Measurements from ENCODE around the gene TMEM204. TPM values are rescaled to one million over a fixed set of nuclear protein-coding genes. Genes with fewer than 3 reads are reported as not detected.

TMEM204 gene
- total RNA-seq, 1 donor from 2014 or later: 27.1 TPM

GRCh38 chr16:1550696-1551095 is 17.2 kb downstream of the TMEM204 start:
- TF ChIP-seq CTCF (IDR thresholded peaks at IDR 0.05; ENCODE audit: borderline replicate concordance): no peak
- Histone ChIP-seq H3K9me3 (replicated peaks) (no peaks in the 10 kb centered on the region), H3K36me3 (peaks cover 48% of the 10 kb centered on the region), H3K4me1 (peaks cover 87% of the 10 kb centered on the region), H3K27me3 (ENCODE audit: low read depth) (no peaks in the 10 kb centered on the region), H3K27ac (replicated peaks) (peak overlapping the region; percentile 98), H3K4me3 (peak overlapping the region; percentile 12)
- no peak for DNase-seq
- intact Hi-C loops (cut with micrococcal nuclease): no loop called here

- intact Hi-C loops (cut with micrococcal nuclease): no loop called here
- peaks cover 82% of the 10 kb centered on the region for H3K4me1 ChIP-seq
- DNase-seq: no peak
- H3K36me3 ChIP-seq: peaks cover 53% of the 10 kb centered on the region
- TF ChIP-seq CTCF (IDR thresholded peaks at IDR 0.05; ENCODE audit: borderline replicate concordance): no peak
- H3K4me3 ChIP-seq: peak overlapping the region; percentile 12
- no peaks in the 10 kb centered on the region for H3K9me3 ChIP-seq (replicated peaks)
- H3K27ac ChIP-seq (replicated peaks): peak overlapping the region; percentile 98
- H3K27me3 ChIP-seq (ENCODE audit: low read depth): no peaks in the 10 kb centered on the region
These were observed 17.7 kb downstream of the TMEM204 start for GRCh38 chr16:1551166-1551565.

- Histone ChIP-seq H3K27ac (replicated peaks) (peak overlapping the region; percentile 98), H3K36me3 (peaks cover 56% of the 10 kb centered on the region), H3K27me3 (ENCODE audit: low read depth) (no peaks in the 10 kb centered on the region), H3K9me3 (replicated peaks) (no peaks in the 10 kb centered on the region), H3K4me3 (peak overlapping the region; percentile 12), H3K4me1 (peaks cover 74% of the 10 kb centered on the region)
- DNase-seq: no peak
- intact Hi-C loops (cut with micrococcal nuclease): no loop called here
- no peak for TF ChIP-seq CTCF (IDR thresholded peaks at IDR 0.05; ENCODE audit: borderline replicate concordance)
These were observed 18.7 kb downstream of the TMEM204 start for GRCh38 chr16:1552129-1552528.

- no peaks in the 10 kb centered on the region for H3K27me3 ChIP-seq (ENCODE audit: low read depth)
- H3K9me3 ChIP-seq (replicated peaks): no peaks in the 10 kb centered on the region
- H3K36me3 ChIP-seq: peaks cover 69% of the 10 kb centered on the region
- H3K27ac ChIP-seq (replicated peaks): peak overlapping the region; percentile 98
- H3K4me1 ChIP-seq: peaks cover 61% of the 10 kb centered on the region
- no peak overlapping the region for H3K4me3 ChIP-seq
- DNase-seq: no peak
- intact Hi-C loops (cut with micrococcal nuclease): no loop called here
- TF ChIP-seq CTCF (IDR thresholded peaks at IDR 0.05; ENCODE audit: borderline replicate concordance): no peak
These were observed 20.7 kb downstream of the TMEM204 start for GRCh38 chr16:1553946-1554825.

- no peak overlapping the region for H3K27ac ChIP-seq (replicated peaks)
- no peak for DNase-seq
- H3K9me3 ChIP-seq (replicated peaks): no peaks in the 10 kb centered on the region
- H3K4me1 ChIP-seq: peaks cover 57% of the 10 kb centered on the region
- no peaks in the 10 kb centered on the region for H3K27me3 ChIP-seq (ENCODE audit: low read depth)
- no peak for TF ChIP-seq CTCF (IDR thresholded peaks at IDR 0.05; ENCODE audit: borderline replicate concordance)
- H3K4me3 ChIP-seq: no peak overlapping the region
- intact Hi-C loops (cut with micrococcal nuclease): no loop called here
- H3K36me3 ChIP-seq: peaks cover 73% of the 10 kb centered on the region
These were observed 21.5 kb downstream of the TMEM204 start for GRCh38 chr16:1554826-1555445.

All from left ventricle myocardium inferior (tissue), 1 donor.